Measurements from ENCODE around the gene FREM1.

GRCh38 chr9:14903040-14903439 lies 7.2 kb downstream of the FREM1 start:
- no peak for TF ChIP-seq CTCF (IDR thresholded peaks at IDR 0.05)
- no peak for TF ChIP-seq POLR2A (IDR thresholded peaks at IDR 0.05)

Data from adrenal gland (tissue), 5 donors.